ENCODE data around the gene FAM222A. TPM values are rescaled to one million over a fixed set of nuclear protein-coding genes. Genes with fewer than 3 reads are reported as not detected.

Gene FAM222A
- total RNA-seq, 1 experiment from 2014 or later: 1.6 TPM

GRCh38 chr12:109816870-109817269 lies 103.2 kb downstream of the FAM222A start:
- ChIA-PET CTCF (interaction anchor here (0.8 kb wide), 1 partner anchor 29 kb away, joined by 3 read pairs; no protein-coding TSS in a partner anchor), POLR2A (no interaction called here)
- H3K9me3 Mint-ChIP-seq: no peaks in the 10 kb centered on the region
- H3K4me3 Mint-ChIP-seq: no peak overlapping the region
- TF ChIP-seq, protein P1, sequence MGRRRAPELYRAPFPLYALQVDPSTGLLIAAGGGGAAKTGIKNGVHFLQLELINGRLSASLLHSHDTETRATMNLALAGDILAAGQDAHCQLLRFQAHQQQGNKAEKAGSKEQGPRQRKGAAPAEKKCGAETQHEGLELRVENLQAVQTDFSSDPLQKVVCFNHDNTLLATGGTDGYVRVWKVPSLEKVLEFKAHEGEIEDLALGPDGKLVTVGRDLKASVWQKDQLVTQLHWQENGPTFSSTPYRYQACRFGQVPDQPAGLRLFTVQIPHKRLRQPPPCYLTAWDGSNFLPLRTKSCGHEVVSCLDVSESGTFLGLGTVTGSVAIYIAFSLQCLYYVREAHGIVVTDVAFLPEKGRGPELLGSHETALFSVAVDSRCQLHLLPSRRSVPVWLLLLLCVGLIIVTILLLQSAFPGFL (CRISPR knock-in tag; IDR thresholded peaks at IDR 0.05; ENCODE audit: borderline replicate concordance): no peak
- TF ChIP-seq NFE2L1 (CRISPR knock-in tag; IDR thresholded peaks at IDR 0.05) (no peak), ZNF232 (CRISPR knock-in tag; IDR thresholded peaks at IDR 0.05) (no peak), PRRX2 (CRISPR knock-in tag; IDR thresholded peaks at IDR 0.05) (no peak), HMGXB4 (CRISPR knock-in tag; IDR thresholded peaks at IDR 0.05) (no peak), ATF6 (CRISPR knock-in tag; IDR thresholded peaks at IDR 0.05) (no peak), ESRRA (CRISPR knock-in tag; IDR thresholded peaks at IDR 0.05; ENCODE audit: borderline replicate concordance) (no peak), ZNF671 (CRISPR knock-in tag; IDR thresholded peaks at IDR 0.05) (no peak), ZSCAN18 (CRISPR knock-in tag; IDR thresholded peaks at IDR 0.05) (no peak), ZNF263 (CRISPR knock-in tag; IDR thresholded peaks at IDR 0.05; ENCODE audit: low read depth) (no peak), ZNF138 (CRISPR knock-in tag; conservative IDR thresholded peaks at IDR 0.05) (no peak), SOX15 (CRISPR knock-in tag; IDR thresholded peaks at IDR 0.05) (no peak), ZBTB43 (CRISPR knock-in tag; IDR thresholded peaks at IDR 0.05) (no peak)
- TF ChIP-seq, protein P2, sequence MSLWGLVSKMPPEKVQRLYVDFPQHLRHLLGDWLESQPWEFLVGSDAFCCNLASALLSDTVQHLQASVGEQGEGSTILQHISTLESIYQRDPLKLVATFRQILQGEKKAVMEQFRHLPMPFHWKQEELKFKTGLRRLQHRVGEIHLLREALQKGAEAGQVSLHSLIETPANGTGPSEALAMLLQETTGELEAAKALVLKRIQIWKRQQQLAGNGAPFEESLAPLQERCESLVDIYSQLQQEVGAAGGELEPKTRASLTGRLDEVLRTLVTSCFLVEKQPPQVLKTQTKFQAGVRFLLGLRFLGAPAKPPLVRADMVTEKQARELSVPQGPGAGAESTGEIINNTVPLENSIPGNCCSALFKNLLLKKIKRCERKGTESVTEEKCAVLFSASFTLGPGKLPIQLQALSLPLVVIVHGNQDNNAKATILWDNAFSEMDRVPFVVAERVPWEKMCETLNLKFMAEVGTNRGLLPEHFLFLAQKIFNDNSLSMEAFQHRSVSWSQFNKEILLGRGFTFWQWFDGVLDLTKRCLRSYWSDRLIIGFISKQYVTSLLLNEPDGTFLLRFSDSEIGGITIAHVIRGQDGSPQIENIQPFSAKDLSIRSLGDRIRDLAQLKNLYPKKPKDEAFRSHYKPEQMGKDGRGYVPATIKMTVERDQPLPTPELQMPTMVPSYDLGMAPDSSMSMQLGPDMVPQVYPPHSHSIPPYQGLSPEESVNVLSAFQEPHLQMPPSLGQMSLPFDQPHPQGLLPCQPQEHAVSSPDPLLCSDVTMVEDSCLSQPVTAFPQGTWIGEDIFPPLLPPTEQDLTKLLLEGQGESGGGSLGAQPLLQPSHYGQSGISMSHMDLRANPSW (CRISPR knock-in tag; conservative IDR thresholded peaks at IDR 0.05; ENCODE audit: low read depth): no peak
- ATAC-seq (no peak), DNase-seq (ENCODE audit: low spot score) (no peak)
- H3K27ac Mint-ChIP-seq: no peak overlapping the region
- peaks cover 4% of the 10 kb centered on the region for H3K4me1 Mint-ChIP-seq
- no peaks in the 10 kb centered on the region for H3K36me3 Mint-ChIP-seq
- H3K27me3 Mint-ChIP-seq (ENCODE audit: low read depth): no peaks in the 10 kb centered on the region

- Mint-ChIP-seq H3K36me3 (no peaks in the 10 kb centered on the region), H3K4me3 (no peak overlapping the region), H3K4me1 (peaks cover 11% of the 10 kb centered on the region), H3K27me3 (ENCODE audit: low read depth) (no peaks in the 10 kb centered on the region), H3K9me3 (no peaks in the 10 kb centered on the region), H3K27ac (no peak overlapping the region)
- DNase-seq (ENCODE audit: low spot score): no peak
- ChIA-PET CTCF (no interaction called here), POLR2A (no interaction called here)
- no peak for ATAC-seq
- TF ChIP-seq ZNF232 (CRISPR knock-in tag; IDR thresholded peaks at IDR 0.05) (no peak), ZBTB43 (CRISPR knock-in tag; IDR thresholded peaks at IDR 0.05) (no peak), CTCF (IDR thresholded peaks at IDR 0.05) (no peak), ETV6 (CRISPR knock-in tag; IDR thresholded peaks at IDR 0.05) (no peak), MXD4 (CRISPR knock-in tag; IDR thresholded peaks at IDR 0.05; ENCODE audit: borderline replicate concordance) (no peak)
- TF ChIP-seq, protein P3, sequence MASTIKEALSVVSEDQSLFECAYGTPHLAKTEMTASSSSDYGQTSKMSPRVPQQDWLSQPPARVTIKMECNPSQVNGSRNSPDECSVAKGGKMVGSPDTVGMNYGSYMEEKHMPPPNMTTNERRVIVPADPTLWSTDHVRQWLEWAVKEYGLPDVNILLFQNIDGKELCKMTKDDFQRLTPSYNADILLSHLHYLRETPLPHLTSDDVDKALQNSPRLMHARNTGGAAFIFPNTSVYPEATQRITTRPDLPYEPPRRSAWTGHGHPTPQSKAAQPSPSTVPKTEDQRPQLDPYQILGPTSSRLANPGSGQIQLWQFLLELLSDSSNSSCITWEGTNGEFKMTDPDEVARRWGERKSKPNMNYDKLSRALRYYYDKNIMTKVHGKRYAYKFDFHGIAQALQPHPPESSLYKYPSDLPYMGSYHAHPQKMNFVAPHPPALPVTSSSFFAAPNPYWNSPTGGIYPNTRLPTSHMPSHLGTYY (CRISPR knock-in tag; IDR thresholded peaks at IDR 0.05): no peak
Measured at GRCh38 chr12:109817627-109818231, 104.1 kb downstream of the FAM222A start.

All from WTC11 (cell line).